T-cell (primary cell): ENCODE measurements around the gene OR2M2. TPM values are rescaled to one million over a fixed set of nuclear protein-coding genes. Genes with fewer than 3 reads are reported as not detected.

Experiments
- ATAC-seq, 4 experiments: fragments of 200-7000 bp in 3 of 4; fragments of 150-1000 bp in 1 of 4; cut with Tn5 transposase; replicated peaks in 1 of 4; 1 replicate in 3 of 4; 2 replicates in 1 of 4; pipeline ENCODE4 v1.10.0; 2021; ENCODE audit warnings: moderate library complexity in 3 of 4, mild to moderate bottlenecking in 2 of 4, moderate number of reproducible peaks in 1 of 4
- CTCF ChIA-PET, 2 donors: fragments of 300-600 bp; sonication (Branson Sonifier 250); formaldehyde crosslinking; loops; one replicate each; lab custom pipeline; 2022; ENCODE audit warnings: antibody characterized with exemption in 2 of 2; lab: Charles Lee
- POLR2A ChIA-PET, 2 donors: fragments of 300-600 bp; sonication (Branson Sonifier 250); formaldehyde crosslinking; loops; one replicate each; lab custom pipeline; 2022; ENCODE audit warnings: antibody characterized with exemption in 2 of 2; lab: Charles Lee
- DNase-seq, 35 experiments: peaks; one replicate each; pipeline versions ENCODE4 v3.0.0 to v3.0.0-alpha.2; 2013 to 2023
- H3K27ac ChIP-seq: one replicate; pipeline ENCODE4 v1.5.1; 2013; ENCODE audit warnings: low read length
- H3K27me3 ChIP-seq, 2 experiments: replicated peaks in 1 of 2; 1 replicate in 1 of 2; 2 replicates in 1 of 2; pipeline versions ENCODE4 v1.6.1 to v1.7.0; 2013; ENCODE audit warnings: low read length in 1 of 2, mixed read lengths in 1 of 2; ENCODE audit not compliant: control insufficient read depth in 2 of 2, insufficient read depth in 2 of 2; ENCODE audit errors: extremely low read depth in 1 of 2
- H3K36me3 ChIP-seq, 2 donors: 1 replicate in 1 of 2; 2 replicates in 1 of 2; pipeline versions ENCODE4 v1.6.1 to v1.7.0; 2013; ENCODE audit warnings: low read length in 1 of 2; ENCODE audit not compliant: control insufficient read depth in 2 of 2, insufficient read depth in 1 of 2; ENCODE audit errors: extremely low read depth in 1 of 2
- H3K4me1 ChIP-seq, 2 experiments: 1 replicate in 1 of 2; 2 replicates in 1 of 2; pipeline versions ENCODE4 v1.6.1 to v1.7.0; 2013; ENCODE audit warnings: low read length in 2 of 2, mixed read lengths in 1 of 2; ENCODE audit not compliant: insufficient read depth in 2 of 2, control insufficient read depth in 1 of 2; ENCODE audit errors: extremely low read depth in 1 of 2
- H3K4me3 ChIP-seq, 2 donors: 1 replicate in 1 of 2; 2 replicates in 1 of 2; pipeline versions ENCODE4 v1.5.1 to v1.7.0; 2013; ENCODE audit warnings: mild to moderate bottlenecking in 2 of 2, low read length in 1 of 2, moderate library complexity in 1 of 2; ENCODE audit not compliant: control insufficient read depth in 1 of 2; ENCODE audit errors: extremely low read depth in 1 of 2
- H3K9me3 ChIP-seq: 2 replicates; pipeline ENCODE4 v1.7.0; 2013
- H3K27ac Mint-ChIP-seq, 2 donors: one replicate each; pipeline ENCODE4 v1.8.0; 2020 to 2021; ENCODE audit warnings: mild to moderate bottlenecking in 2 of 2, mixed read lengths in 2 of 2
- H3K27me3 Mint-ChIP-seq, 2 donors: one replicate each; pipeline ENCODE4 v1.8.0; 2021 to 2022; ENCODE audit warnings: mixed read lengths in 2 of 2
- H3K36me3 Mint-ChIP-seq: one replicate; pipeline ENCODE4 v1.8.0; 2021; ENCODE audit warnings: mixed read lengths
- H3K4me1 Mint-ChIP-seq, 3 donors: one replicate each; pipeline ENCODE4 v1.8.0; 2020 to 2022; ENCODE audit warnings: mixed read lengths in 3 of 3, mild to moderate bottlenecking in 1 of 3
- H3K4me3 Mint-ChIP-seq, 3 donors: one replicate each; pipeline ENCODE4 v1.8.0; 2020 to 2022; ENCODE audit warnings: mild to moderate bottlenecking in 3 of 3, mixed read lengths in 3 of 3, moderate library complexity in 3 of 3
- H3K9me3 Mint-ChIP-seq, 3 donors: one replicate each; pipeline ENCODE4 v1.8.0; 2020 to 2022; ENCODE audit warnings: mixed read lengths in 3 of 3
- WGBS: methylation state at CpG from one replicate; pipeline ENCODE4 v1.1.5; 2013; ENCODE audit warnings: missing lambda C conversion rate; ENCODE audit not compliant: insufficient coverage; 5-methylcytosine and 5-hydroxymethylcytosine counted together
- total RNA-seq, 35 experiments: library from RNA in 6 of 35; stranded (reverse) in 6 of 35; fragments of 120-200 nt in 1 of 35; gene quantifications; one replicate each; pipeline versions ENCODE4 v1.2.1 to v1.2.4 and lab custom pipeline; 2013 to 2026

The OR2M2 gene, protein sequence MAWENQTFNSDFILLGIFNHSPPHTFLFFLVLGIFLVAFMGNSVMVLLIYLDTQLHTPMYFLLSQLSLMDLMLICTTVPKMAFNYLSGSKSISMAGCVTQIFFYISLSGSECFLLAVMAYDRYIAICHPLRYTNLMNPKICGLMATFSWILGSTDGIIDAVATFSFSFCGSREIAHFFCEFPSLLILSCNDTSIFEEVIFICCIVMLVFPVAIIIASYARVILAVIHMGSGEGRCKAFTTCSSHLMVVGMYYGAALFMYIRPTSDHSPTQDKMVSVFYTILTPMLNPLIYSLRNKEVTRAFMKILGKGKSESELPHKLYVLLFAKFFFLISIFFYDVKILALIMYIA
- total RNA-seq (not detected), total RNA-seq (lab: John Stamatoyannopoulos, UW) (0 reads per million in 29 experiments)
- total RNA-seq (2013) = not detected

GRCh38 chr1:248174521-248174920 lies at the start of gene OR2M2:
Gene OR2M2 (plus strand): TSS chr1:248174821. CDS start chr1:248179986, 5,165 bp downstream.
- H3K9me3 Mint-ChIP-seq = peaks cover 0 to 10% (median 2%) of the 10 kb centered on the region in 3 donors
- no peaks in the 10 kb centered on the region for H3K4me1 Mint-ChIP-seq
- ChIA-PET POLR2A (no interaction called here), CTCF (interaction anchor here in 1 of 2 donors (0.7 kb wide), 1 partner anchor 166 kb away, joined by 4 read pairs; no protein-coding TSS in a partner anchor)
- Histone ChIP-seq H3K27ac (no peak within 1 kb of the TSS), H3K4me1 (no peaks in the 10 kb centered on the region), H3K4me3 (no peak within 1 kb of the TSS), H3K27me3 (no peaks in the 10 kb centered on the region), H3K36me3 (no peaks in the 10 kb centered on the region), H3K9me3 (no peaks in the 10 kb centered on the region)
- no peaks in the 10 kb centered on the region for H3K36me3 Mint-ChIP-seq
- H3K27ac Mint-ChIP-seq = no peak within 1 kb of the TSS
- DNase-seq = no peak
- no peak for ATAC-seq
- no peak within 1 kb of the TSS for H3K4me3 Mint-ChIP-seq
- no peaks in the 10 kb centered on the region for H3K27me3 Mint-ChIP-seq

- no peak for ATAC-seq
- CTCF ChIA-PET = no interaction called here
- H3K36me3 Mint-ChIP-seq = no peaks in the 10 kb centered on the region
- no peak overlapping the region for H3K27ac Mint-ChIP-seq
- H3K27me3 ChIP-seq = peaks cover 0 to 7% of the 10 kb centered on the region in 2 experiments
- H3K4me1 Mint-ChIP-seq = peaks cover 0 to 5% (median 0%) of the 10 kb centered on the region in 3 donors
- no peak overlapping the region for H3K4me3 ChIP-seq
- peaks cover 0 to 3% of the 10 kb centered on the region in 2 donors for H3K27me3 Mint-ChIP-seq
- POLR2A ChIA-PET = no interaction called here
- H3K4me3 Mint-ChIP-seq = no peak overlapping the region
- H3K36me3 ChIP-seq = no peaks in the 10 kb centered on the region
- peaks cover 7 to 24% (median 7%) of the 10 kb centered on the region in 3 donors for H3K9me3 Mint-ChIP-seq
- H3K9me3 ChIP-seq = no peaks in the 10 kb centered on the region
- 84% methylated on average over 5 of the region's 5 CpGs for WGBS
- DNase-seq = no peak
- no peak overlapping the region for H3K27ac ChIP-seq
- no peaks in the 10 kb centered on the region for H3K4me1 ChIP-seq
Measured at GRCh38 chr1:248127653-248128052, 47.0 kb upstream of the OR2M2 start.

DNA sequence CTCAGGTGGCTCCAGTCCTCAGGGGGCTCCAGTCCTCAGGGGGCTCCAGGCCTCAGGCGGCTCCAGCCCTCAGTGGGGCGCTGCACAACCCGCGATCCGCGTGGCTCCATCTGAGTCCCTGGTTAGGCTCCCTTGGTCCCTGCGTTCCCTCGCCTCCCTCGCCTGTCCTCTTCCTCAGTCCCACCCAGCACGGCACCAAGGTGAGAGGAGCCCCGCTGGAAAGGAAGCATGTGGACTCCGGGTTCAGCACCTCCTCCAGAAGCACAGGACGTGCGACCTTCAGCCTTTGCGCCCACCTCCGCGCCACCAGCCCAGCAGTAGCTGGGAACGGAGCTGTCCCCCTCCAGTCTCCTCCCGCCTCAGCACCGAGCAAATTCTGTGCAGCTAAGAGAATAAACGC lies 37.8 kb upstream of the OR2M2 start:
- no peak overlapping the region for H3K4me3 Mint-ChIP-seq
- CTCF ChIA-PET = no interaction called here
- Histone ChIP-seq H3K36me3 (no peaks in the 10 kb centered on the region), H3K27me3 (no peaks in the 10 kb centered on the region), H3K27ac (no peak overlapping the region), H3K4me1 (no peaks in the 10 kb centered on the region), H3K4me3 (no peak overlapping the region), H3K9me3 (no peaks in the 10 kb centered on the region)
- DNase-seq = no peak
- H3K9me3 Mint-ChIP-seq = peaks cover 5 to 8% (median 5%) of the 10 kb centered on the region in 3 donors
- H3K27me3 Mint-ChIP-seq = no peaks in the 10 kb centered on the region
- ATAC-seq = no peak
- no peaks in the 10 kb centered on the region for H3K36me3 Mint-ChIP-seq
- no peak overlapping the region for H3K27ac Mint-ChIP-seq
- POLR2A ChIA-PET = no interaction called here
- H3K4me1 Mint-ChIP-seq = no peaks in the 10 kb centered on the region
- WGBS = 80% methylated on average over 20 of the region's 21 CpGs

DNA sequence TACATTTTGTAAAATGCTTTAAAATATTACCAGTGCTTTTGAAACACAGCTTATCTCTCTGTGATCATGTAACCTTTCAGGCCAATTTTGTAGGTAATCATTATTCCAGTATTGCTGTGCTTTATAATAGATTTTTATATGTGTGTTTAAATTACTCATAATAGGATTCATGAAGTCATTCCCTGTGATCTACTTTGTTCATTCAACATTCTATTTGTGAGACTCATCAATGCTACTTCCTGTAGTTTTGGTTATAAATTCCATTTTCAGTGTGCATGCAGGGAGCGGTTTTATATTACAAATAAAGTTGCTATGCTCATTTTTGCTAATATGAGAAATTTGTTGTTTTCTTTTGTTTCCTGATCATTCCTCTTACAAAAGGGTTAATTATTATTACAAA lies 33.8 kb upstream of the OR2M2 start:
- Mint-ChIP-seq H3K36me3 (no peaks in the 10 kb centered on the region), H3K4me3 (no peak overlapping the region), H3K9me3 (peaks cover 0 to 6% (median 3%) of the 10 kb centered on the region in 3 donors), H3K4me1 (no peaks in the 10 kb centered on the region), H3K27me3 (no peaks in the 10 kb centered on the region), H3K27ac (no peak overlapping the region)
- Histone ChIP-seq H3K4me3 (no peak overlapping the region), H3K36me3 (no peaks in the 10 kb centered on the region), H3K4me1 (no peaks in the 10 kb centered on the region), H3K27ac (no peak overlapping the region), H3K9me3 (no peaks in the 10 kb centered on the region), H3K27me3 (no peaks in the 10 kb centered on the region)
- POLR2A ChIA-PET = no interaction called here
- no peak for ATAC-seq
- no peak for DNase-seq
- no CpG with 5 or more reads among the region's 1 CpG for WGBS
- CTCF ChIA-PET = no interaction called here

GRCh38 chr1:248143311-248143710 lies 31.3 kb upstream of the OR2M2 start:
- Mint-ChIP-seq H3K9me3 (peaks cover 10 to 18% (median 15%) of the 10 kb centered on the region in 3 donors), H3K36me3 (no peaks in the 10 kb centered on the region), H3K27ac (no peak overlapping the region), H3K4me1 (no peaks in the 10 kb centered on the region), H3K27me3 (no peaks in the 10 kb centered on the region), H3K4me3 (no peak overlapping the region)
- Histone ChIP-seq H3K4me3 (no peak overlapping the region), H3K36me3 (no peaks in the 10 kb centered on the region), H3K9me3 (no peaks in the 10 kb centered on the region), H3K27ac (no peak overlapping the region), H3K27me3 (no peaks in the 10 kb centered on the region), H3K4me1 (no peaks in the 10 kb centered on the region)
- DNase-seq (no peak), ATAC-seq (no peak)
- ChIA-PET CTCF (no interaction called here), POLR2A (no interaction called here)
- 40% methylated on average over 1 of the region's 1 CpG for WGBS

DNA sequence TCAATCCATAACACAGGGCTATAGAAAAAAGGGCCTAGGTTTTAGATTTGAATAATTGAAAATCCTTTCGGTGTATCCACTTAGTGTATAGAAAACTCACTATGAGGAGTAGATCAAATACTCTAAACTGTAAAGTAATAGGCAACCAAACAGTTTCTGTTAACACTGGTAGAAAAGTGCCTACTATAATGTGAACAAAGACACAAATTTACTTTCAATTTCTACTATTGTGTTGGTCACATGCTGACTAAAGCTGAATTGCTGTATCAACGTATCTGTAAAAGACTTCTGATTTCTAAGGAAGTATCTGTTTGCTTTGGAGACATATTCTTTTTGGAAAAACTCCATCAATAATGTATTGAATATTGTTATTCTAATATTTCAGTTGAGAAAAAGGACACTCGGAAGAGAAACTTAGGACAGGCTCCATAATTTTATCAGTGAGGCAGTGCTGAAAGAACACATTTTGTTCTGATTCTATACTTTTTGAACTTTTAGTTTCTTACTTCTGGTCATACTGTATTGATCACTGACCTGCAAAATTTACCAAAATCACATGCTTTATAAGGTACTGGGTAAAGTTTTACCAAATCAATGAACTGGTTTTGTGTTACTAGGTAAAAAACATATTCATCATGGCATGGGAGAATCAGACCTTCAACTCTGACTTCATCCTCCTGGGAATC lies 30.0 kb upstream of the OR2M2 start, which contains the start of gene OR2M5:
TSS of gene OR2M5 (plus strand) at position 636 of the 686 bp plus-strand sequence. CDS start at position 636, 0 bp downstream.
- Histone ChIP-seq H3K9me3 (no peaks in the 10 kb centered on the region), H3K27ac (no peak within 1 kb of the TSS), H3K27me3 (no peaks in the 10 kb centered on the region), H3K4me3 (no peak within 1 kb of the TSS), H3K36me3 (no peaks in the 10 kb centered on the region), H3K4me1 (no peaks in the 10 kb centered on the region)
- POLR2A ChIA-PET = no interaction called here
- Mint-ChIP-seq H3K9me3 (peaks cover 13 to 23% (median 19%) of the 10 kb centered on the region in 3 donors), H3K4me1 (no peaks in the 10 kb centered on the region), H3K27me3 (no peaks in the 10 kb centered on the region), H3K27ac (no peak within 1 kb of the TSS), H3K36me3 (no peaks in the 10 kb centered on the region), H3K4me3 (no peak within 1 kb of the TSS)
- no CpG with 5 or more reads among the region's 3 CpGs for WGBS
- no peak for ATAC-seq
- DNase-seq = no peak
- CTCF ChIA-PET = no interaction called here
